Subcutaneous abdominal adipose tissue (tissue), 5 donors: ENCODE results near the gene PBX3.

Source experiments
- H3K27ac ChIP-seq: one replicate; pipeline ENCODE4 v1.7.0; 2013; ENCODE audit warnings: low read depth, mild to moderate bottlenecking, inconsistent platforms, low read length, moderate library complexity
- H3K27me3 ChIP-seq, 5 donors: one replicate each; pipeline ENCODE4 v1.7.0; 2013; ENCODE audit warnings: low read length in 5 of 5, inconsistent platforms in 1 of 5; ENCODE audit not compliant: control insufficient read depth in 5 of 5, insufficient read depth in 4 of 5
- H3K36me3 ChIP-seq, 5 donors: one replicate each; pipeline ENCODE4 v1.7.0; 2013; ENCODE audit warnings: low read length in 5 of 5; ENCODE audit not compliant: control insufficient read depth in 5 of 5, insufficient read depth in 5 of 5
- H3K4me1 ChIP-seq, 5 donors: one replicate each; pipeline ENCODE4 v1.7.0; 2013; ENCODE audit warnings: low read length in 5 of 5, mild to moderate bottlenecking in 3 of 5, moderate library complexity in 1 of 5; ENCODE audit not compliant: control insufficient read depth in 5 of 5, insufficient read depth in 5 of 5
- H3K4me3 ChIP-seq, 5 donors: one replicate each; pipeline ENCODE4 v1.7.0; 2013; ENCODE audit warnings: low read length in 5 of 5, low read depth in 1 of 5
- H3K9ac ChIP-seq, 5 donors: one replicate each; pipeline ENCODE4 v1.7.0; 2013; ENCODE audit warnings: low read length in 5 of 5, mild to moderate bottlenecking in 4 of 5, moderate library complexity in 3 of 5
- H3K9me3 ChIP-seq, 5 donors: one replicate each; pipeline ENCODE4 v1.7.0; 2013; ENCODE audit warnings: low read length in 5 of 5; ENCODE audit not compliant: control insufficient read depth in 5 of 5
- donor health status: healthy.
- donor health status: healthy.
- donor health status: healthy.
- donor health status: healthy.
- donor health status: healthy.

Gene PBX3

GRCh38 chr9:125747765-125748445, 732 bp downstream of the PBX3 start:
- Histone ChIP-seq H3K4me1 (peaks cover 3 to 41% (median 27%) of the 10 kb centered on the region in 5 donors), H3K9me3 (no peaks in the 10 kb centered on the region), H3K36me3 (no peaks in the 10 kb centered on the region), H3K4me3 (peak overlapping the region; percentile 74 to 92 (median 80)), H3K27ac (peak overlapping the region; percentile 57), H3K9ac (peak overlapping the region; percentile 71 to 88 (median 77)), H3K27me3 (no peaks in the 10 kb centered on the region)

- Histone ChIP-seq H3K4me3 (peak overlapping the region; percentile 74 to 92 (median 80)), H3K9ac (peak overlapping the region; percentile 71 to 88 (median 77)), H3K27ac (peak overlapping the region; percentile 57), H3K9me3 (no peaks in the 10 kb centered on the region), H3K36me3 (no peaks in the 10 kb centered on the region), H3K27me3 (no peaks in the 10 kb centered on the region), H3K4me1 (peaks cover 3 to 41% (median 27%) of the 10 kb centered on the region in 5 donors)
These were observed 1.4 kb downstream of the PBX3 start for GRCh38 chr9:125748446-125749099.

- no peak overlapping the region for H3K27ac ChIP-seq
- H3K27me3 ChIP-seq = no peaks in the 10 kb centered on the region
- no peaks in the 10 kb centered on the region for H3K36me3 ChIP-seq
- H3K9ac ChIP-seq = peak overlapping the region in 1 of 5 donors; percentile 74
- peak overlapping the region in 4 of 5 donors; percentile 74 to 92 (median 80) for H3K4me3 ChIP-seq
- no peaks in the 10 kb centered on the region for H3K9me3 ChIP-seq
- H3K4me1 ChIP-seq = peaks cover 3 to 41% (median 27%) of the 10 kb centered on the region in 5 donors
These were observed 2.2 kb downstream of the PBX3 start for GRCh38 chr9:125749287-125749935.

- Histone ChIP-seq H3K36me3 (no peaks in the 10 kb centered on the region), H3K27ac (no peak overlapping the region), H3K4me1 (peaks cover 3 to 41% (median 27%) of the 10 kb centered on the region in 5 donors), H3K9ac (no peak overlapping the region), H3K9me3 (no peaks in the 10 kb centered on the region), H3K4me3 (no peak overlapping the region), H3K27me3 (no peaks in the 10 kb centered on the region)
These were observed 2.9 kb downstream of the PBX3 start for GRCh38 chr9:125749951-125750626.

- H3K4me3 ChIP-seq = no peak overlapping the region
- H3K4me1 ChIP-seq = peaks cover 1 to 40% (median 24%) of the 10 kb centered on the region in 5 donors
- no peaks in the 10 kb centered on the region for H3K9me3 ChIP-seq
- H3K9ac ChIP-seq = no peak overlapping the region
- H3K27ac ChIP-seq = no peak overlapping the region
- no peaks in the 10 kb centered on the region for H3K27me3 ChIP-seq
- no peaks in the 10 kb centered on the region for H3K36me3 ChIP-seq
These were observed 3.4 kb downstream of the PBX3 start for GRCh38 chr9:125750627-125751011.

- Histone ChIP-seq H3K9me3 (no peaks in the 10 kb centered on the region), H3K27ac (no peak overlapping the region), H3K27me3 (no peaks in the 10 kb centered on the region), H3K4me1 (peaks cover 0 to 51% (median 23%) of the 10 kb centered on the region in 5 donors), H3K36me3 (no peaks in the 10 kb centered on the region), H3K4me3 (no peak overlapping the region), H3K9ac (peak overlapping the region in 1 of 5 donors; percentile 13)
These were observed 5.0 kb downstream of the PBX3 start for GRCh38 chr9:125752070-125752628.

- Histone ChIP-seq H3K27me3 (no peaks in the 10 kb centered on the region), H3K9me3 (no peaks in the 10 kb centered on the region), H3K36me3 (no peaks in the 10 kb centered on the region), H3K27ac (no peak overlapping the region), H3K4me1 (peaks cover 0 to 43% (median 17%) of the 10 kb centered on the region in 5 donors), H3K4me3 (no peak overlapping the region), H3K9ac (no peak overlapping the region)
These were observed 6.9 kb downstream of the PBX3 start for GRCh38 chr9:125754096-125754495.

- Histone ChIP-seq H3K9me3 (no peaks in the 10 kb centered on the region), H3K9ac (no peak overlapping the region), H3K4me1 (peaks cover 0 to 41% (median 19%) of the 10 kb centered on the region in 5 donors), H3K4me3 (no peak overlapping the region), H3K27me3 (no peaks in the 10 kb centered on the region), H3K27ac (no peak overlapping the region), H3K36me3 (no peaks in the 10 kb centered on the region)
These were observed 8.2 kb downstream of the PBX3 start for GRCh38 chr9:125755340-125755739.

GRCh38 chr9:125756518-125756917, 9.3 kb downstream of the PBX3 start:
- Histone ChIP-seq H3K36me3 (no peaks in the 10 kb centered on the region), H3K4me1 (peaks cover 0 to 35% (median 19%) of the 10 kb centered on the region in 5 donors)

More at GRCh38 chr9:125756518-125756917, 9.3 kb downstream of the PBX3 start:
- no peak overlapping the region for H3K9ac ChIP-seq
- H3K27me3 ChIP-seq = no peaks in the 10 kb centered on the region
- no peak overlapping the region for H3K4me3 ChIP-seq
- no peaks in the 10 kb centered on the region for H3K9me3 ChIP-seq
- H3K27ac ChIP-seq = no peak overlapping the region
